Large intestine (tissue), 12 donors: ENCODE measurements around the gene RFC1. TPM values are rescaled to one million over a fixed set of nuclear protein-coding genes. Genes with fewer than 3 reads are reported as not detected.
A peak's percentile ranks its signal among the peaks of the same experiment; 100 is the strongest.
"Not testable (repeated sequence)": the region's sequence is repeated elsewhere in the genome, so short reads cannot be mapped to it uniquely, and the experiment has no call there.

Experiments used
- DNase-seq, 2 donors: peaks; one replicate each; pipeline versions ENCODE4 v3.0.0 to v3.0.0-alpha.2; 2013
- H3K27ac ChIP-seq: one replicate; pipeline ENCODE4 v1.5.1; 2013; ENCODE audit warnings: low read length
- H3K27me3 ChIP-seq: 2 replicates; pipeline ENCODE4 v1.6.1; 2013; ENCODE audit warnings: low read length; ENCODE audit not compliant: control insufficient read depth, insufficient read depth
- H3K36me3 ChIP-seq: 2 replicates; pipeline ENCODE4 v1.6.1; 2013; ENCODE audit warnings: low read length; ENCODE audit not compliant: control insufficient read depth, insufficient read depth
- H3K4me1 ChIP-seq: one replicate; pipeline ENCODE4 v1.6.1; 2013; ENCODE audit warnings: low read length; ENCODE audit not compliant: control insufficient read depth, insufficient read depth
- H3K4me3 ChIP-seq: one replicate; pipeline ENCODE4 v1.5.1; 2013; ENCODE audit warnings: low read length
- H3K9me3 ChIP-seq: one replicate; pipeline ENCODE4 v1.6.1; 2013; ENCODE audit warnings: mild to moderate bottlenecking, low read depth, low read length, moderate library complexity; ENCODE audit not compliant: control insufficient read depth
- WGBS: methylation state at CpG from one replicate; pipeline ENCODE4 v1.1.5; 2013; ENCODE audit warnings: low lambda C conversion rate; ENCODE audit not compliant: insufficient coverage; 5-methylcytosine and 5-hydroxymethylcytosine counted together
- long read RNA-seq, 11 donors: transcript quantifications; one replicate each; lab custom pipeline, GENCODE V29; 2026
- polyA plus RNA-seq: library from polyadenylated mRNA; unstranded; fragments of 120-200 nt; gene quantifications from one replicate; pipeline ENCODE4 v1.2.1, GENCODE V29; 2013

The RFC1 gene, protein sequence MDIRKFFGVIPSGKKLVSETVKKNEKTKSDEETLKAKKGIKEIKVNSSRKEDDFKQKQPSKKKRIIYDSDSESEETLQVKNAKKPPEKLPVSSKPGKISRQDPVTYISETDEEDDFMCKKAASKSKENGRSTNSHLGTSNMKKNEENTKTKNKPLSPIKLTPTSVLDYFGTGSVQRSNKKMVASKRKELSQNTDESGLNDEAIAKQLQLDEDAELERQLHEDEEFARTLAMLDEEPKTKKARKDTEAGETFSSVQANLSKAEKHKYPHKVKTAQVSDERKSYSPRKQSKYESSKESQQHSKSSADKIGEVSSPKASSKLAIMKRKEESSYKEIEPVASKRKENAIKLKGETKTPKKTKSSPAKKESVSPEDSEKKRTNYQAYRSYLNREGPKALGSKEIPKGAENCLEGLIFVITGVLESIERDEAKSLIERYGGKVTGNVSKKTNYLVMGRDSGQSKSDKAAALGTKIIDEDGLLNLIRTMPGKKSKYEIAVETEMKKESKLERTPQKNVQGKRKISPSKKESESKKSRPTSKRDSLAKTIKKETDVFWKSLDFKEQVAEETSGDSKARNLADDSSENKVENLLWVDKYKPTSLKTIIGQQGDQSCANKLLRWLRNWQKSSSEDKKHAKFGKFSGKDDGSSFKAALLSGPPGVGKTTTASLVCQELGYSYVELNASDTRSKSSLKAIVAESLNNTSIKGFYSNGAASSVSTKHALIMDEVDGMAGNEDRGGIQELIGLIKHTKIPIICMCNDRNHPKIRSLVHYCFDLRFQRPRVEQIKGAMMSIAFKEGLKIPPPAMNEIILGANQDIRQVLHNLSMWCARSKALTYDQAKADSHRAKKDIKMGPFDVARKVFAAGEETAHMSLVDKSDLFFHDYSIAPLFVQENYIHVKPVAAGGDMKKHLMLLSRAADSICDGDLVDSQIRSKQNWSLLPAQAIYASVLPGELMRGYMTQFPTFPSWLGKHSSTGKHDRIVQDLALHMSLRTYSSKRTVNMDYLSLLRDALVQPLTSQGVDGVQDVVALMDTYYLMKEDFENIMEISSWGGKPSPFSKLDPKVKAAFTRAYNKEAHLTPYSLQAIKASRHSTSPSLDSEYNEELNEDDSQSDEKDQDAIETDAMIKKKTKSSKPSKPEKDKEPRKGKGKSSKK
- polyA plus RNA-seq: 40.8 TPM
- long read RNA-seq, donor 1, full-length matches to known transcripts: 3 of 31 reads
- long read RNA-seq, donor 1, partial matches to known transcripts: 28 of 31 reads
- long read RNA-seq, donor 1, other reads (novel, unspliced or antisense): 0 of 31 reads
- long read RNA-seq, donor 2, full-length matches to known transcripts: 3 of 57 reads
- long read RNA-seq, donor 2, partial matches to known transcripts: 54 of 57 reads
- long read RNA-seq, donor 2, other reads (novel, unspliced or antisense): 0 of 57 reads
- long read RNA-seq, donor 3, full-length matches to known transcripts: 2 of 49 reads
- long read RNA-seq, donor 3, partial matches to known transcripts: 47 of 49 reads
- long read RNA-seq, donor 3, other reads (novel, unspliced or antisense): 0 of 49 reads
- long read RNA-seq, donor 4, partial matches to known transcripts: 5 of 5 reads
- long read RNA-seq, donor 4, other reads (novel, unspliced or antisense): 0 of 5 reads
- long read RNA-seq, donor 5, partial matches to known transcripts: 18 of 19 reads
- long read RNA-seq, donor 5, other reads (novel, unspliced or antisense): 0 of 19 reads
- long read RNA-seq, donor 6, full-length matches to known transcripts: 2 of 38 reads
- long read RNA-seq, donor 6, partial matches to known transcripts: 36 of 38 reads
- long read RNA-seq, donor 6, other reads (novel, unspliced or antisense): 0 of 38 reads
- long read RNA-seq, donor 7, partial matches to known transcripts: 12 of 12 reads
- long read RNA-seq, donor 7, other reads (novel, unspliced or antisense): 0 of 12 reads
- long read RNA-seq, donor 8, full-length matches to known transcripts: 4 of 51 reads
- long read RNA-seq, donor 8, partial matches to known transcripts: 47 of 51 reads
- long read RNA-seq, donor 8, other reads (novel, unspliced or antisense): 0 of 51 reads
- long read RNA-seq, donor 9, partial matches to known transcripts: 29 of 30 reads
- long read RNA-seq, donor 9, other reads (novel, unspliced or antisense): 0 of 30 reads
- long read RNA-seq, donor 10, full-length matches to known transcripts: 5 of 38 reads
- long read RNA-seq, donor 10, partial matches to known transcripts: 33 of 38 reads
- long read RNA-seq, donor 10, other reads (novel, unspliced or antisense): 0 of 38 reads
- long read RNA-seq, donor 11, full-length matches to known transcripts: 2 of 19 reads
- long read RNA-seq, donor 11, partial matches to known transcripts: 17 of 19 reads
- long read RNA-seq, donor 11, other reads (novel, unspliced or antisense): 0 of 19 reads

DNA sequence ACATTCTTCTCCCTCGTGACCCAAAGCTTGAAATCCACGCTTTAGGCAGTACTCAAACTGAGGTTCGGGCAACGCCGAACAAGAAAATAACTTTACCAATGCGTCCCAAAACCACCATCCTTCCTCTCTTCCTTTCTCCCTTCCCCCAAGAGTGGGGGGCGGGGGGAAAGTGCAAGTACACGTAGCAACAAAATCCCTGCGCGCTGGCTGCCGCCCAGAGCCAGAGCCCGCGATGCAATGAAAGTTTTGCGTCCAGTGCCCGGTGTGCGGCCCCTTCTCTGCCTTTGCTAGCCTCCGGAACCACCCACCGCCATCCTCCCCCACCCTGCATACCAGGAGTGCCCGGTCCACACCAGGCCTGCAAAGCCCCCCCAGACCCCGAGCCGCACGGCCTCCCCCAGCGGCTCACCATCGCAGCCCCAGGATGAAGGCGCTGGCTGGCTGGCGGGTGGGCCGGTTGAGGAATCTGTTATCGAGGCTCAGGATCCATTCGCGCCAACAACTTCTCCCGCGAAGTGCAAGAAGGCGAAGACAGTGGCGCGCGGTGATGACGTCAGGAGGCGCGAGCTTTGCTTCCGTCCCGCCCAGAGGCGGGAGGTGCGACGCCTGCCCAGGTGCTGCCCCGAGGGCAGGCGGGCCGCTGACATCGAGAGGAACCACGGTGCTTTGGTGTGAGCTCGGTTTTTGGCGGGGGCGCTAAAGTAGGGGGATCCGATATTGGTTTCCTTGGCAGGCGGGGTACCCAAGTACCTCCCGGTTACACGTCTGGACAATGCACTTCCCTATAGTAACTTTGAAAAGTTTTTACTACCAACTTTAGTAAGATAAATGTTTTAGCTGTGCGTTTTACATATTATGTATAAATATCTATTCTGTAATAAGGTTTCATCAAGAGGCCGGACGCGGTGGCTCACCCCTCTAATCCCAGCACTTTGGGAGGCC lies at the start of gene RFC1:
Gene RFC1, minus strand, starts transcription at position 533 of the 942 bp plus-strand sequence. Its CDS starts 121 bp downstream, at position 412.
- Histone ChIP-seq H3K36me3 (no peaks in the 10 kb centered on the region), H3K27me3 (no peaks in the 10 kb centered on the region), H3K27ac (peak within 1 kb of the TSS; percentile 86), H3K9me3 (peaks cover 3% of the 10 kb centered on the region), H3K4me3 (peak within 1 kb of the TSS; percentile 93), H3K4me1 (no peaks in the 10 kb centered on the region)
- peak; percentile 94 to 96 for DNase-seq
- no CpG with 5 or more reads among the region's 60 CpGs for WGBS

GRCh38 chr4:39415678-39416283 lies 49.6 kb upstream of the RFC1 start:
- WGBS: 100% methylated on average over 1 of the region's 2 CpGs
- Histone ChIP-seq H3K36me3 (no peaks in the 10 kb centered on the region), H3K4me1 (no peaks in the 10 kb centered on the region), H3K27ac (no peak overlapping the region), H3K9me3 (no peaks in the 10 kb centered on the region), H3K27me3 (no peaks in the 10 kb centered on the region), H3K4me3 (no peak overlapping the region)
- DNase-seq: no peak

- not testable (repeated sequence) for H3K9me3 ChIP-seq, H3K27me3 ChIP-seq, H3K27ac ChIP-seq, DNase-seq, H3K36me3 ChIP-seq, H3K4me1 ChIP-seq, H3K4me3 ChIP-seq
- WGBS: no CpG with 5 or more reads among the region's 8 CpGs
Observed at GRCh38 chr4:39411561-39411960, 45.4 kb upstream of the RFC1 start.

DNA sequence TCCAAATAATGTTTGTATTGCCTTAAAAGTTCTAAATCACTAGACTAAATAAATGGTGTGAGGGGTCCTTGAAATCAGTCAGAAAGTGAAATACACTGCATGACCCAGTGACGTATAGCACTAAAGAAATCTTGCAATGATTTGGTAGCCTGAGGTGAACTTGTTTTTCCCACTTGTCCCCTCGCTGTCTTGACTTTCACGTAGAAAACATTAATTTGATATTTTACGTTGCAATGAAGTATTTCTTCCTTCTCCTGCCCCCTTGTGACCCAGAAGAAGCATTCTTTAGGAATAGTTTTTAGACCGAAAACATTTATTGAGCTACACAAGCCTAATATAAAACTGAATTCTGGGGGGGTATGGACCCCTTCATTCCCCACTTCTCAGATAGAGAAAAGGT lies 44.3 kb upstream of the RFC1 start:
- no peak for DNase-seq
- no peak overlapping the region for H3K27ac ChIP-seq
- no peak overlapping the region for H3K4me3 ChIP-seq
- H3K36me3 ChIP-seq: no peaks in the 10 kb centered on the region
- WGBS: 71% methylated on average over 1 of the region's 5 CpGs
- H3K9me3 ChIP-seq: no peaks in the 10 kb centered on the region
- no peaks in the 10 kb centered on the region for H3K4me1 ChIP-seq
- H3K27me3 ChIP-seq: no peaks in the 10 kb centered on the region

- H3K4me3 ChIP-seq: no peak overlapping the region
- H3K4me1 ChIP-seq: no peaks in the 10 kb centered on the region
- no CpG with 5 or more reads among the region's 1 CpG for WGBS
- H3K36me3 ChIP-seq: no peaks in the 10 kb centered on the region
- no peaks in the 10 kb centered on the region for H3K27me3 ChIP-seq
- H3K9me3 ChIP-seq: no peaks in the 10 kb centered on the region
- no peak for DNase-seq
- H3K27ac ChIP-seq: no peak overlapping the region
Observed at GRCh38 chr4:39407584-39407885, 41.4 kb upstream of the RFC1 start.

DNA sequence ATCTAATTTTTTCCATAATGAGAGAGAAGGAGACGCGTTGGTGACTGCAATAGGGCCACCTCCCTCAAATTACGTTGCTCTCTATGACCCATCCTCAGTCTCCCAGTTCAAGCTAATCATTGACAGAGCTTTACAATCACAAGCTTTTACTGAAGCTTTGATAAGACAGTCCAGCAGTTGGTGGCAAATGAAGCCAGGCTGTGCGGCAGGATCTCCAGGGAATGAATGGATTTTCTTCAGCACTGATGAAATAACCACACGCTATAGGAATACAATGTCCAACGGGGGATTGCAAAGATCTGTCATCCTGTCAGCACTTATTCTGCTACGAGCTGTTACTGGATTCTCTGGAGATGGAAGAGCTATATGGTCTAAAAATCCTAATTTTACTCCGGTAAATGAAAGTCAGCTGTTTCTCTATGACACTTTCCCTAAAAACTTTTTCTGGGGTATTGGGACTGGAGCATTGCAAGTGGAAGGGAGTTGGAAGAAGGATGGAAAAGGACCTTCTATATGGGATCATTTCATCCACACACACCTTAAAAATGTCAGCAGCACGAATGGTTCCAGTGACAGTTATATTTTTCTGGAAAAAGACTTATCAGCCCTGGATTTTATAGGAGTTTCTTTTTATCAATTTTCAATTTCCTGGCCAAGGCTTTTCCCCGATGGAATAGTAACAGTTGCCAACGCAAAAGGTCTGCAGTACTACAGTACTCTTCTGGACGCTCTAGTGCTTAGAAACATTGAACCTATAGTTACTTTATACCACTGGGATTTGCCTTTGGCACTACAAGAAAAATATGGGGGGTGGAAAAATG lies 40.8 kb upstream of the RFC1 start, which contains the start of gene KLB:
Gene KLB, plus strand, starts transcription at position 168 of the 821 bp plus-strand sequence. Its CDS starts 20 bp downstream, at position 188.
- Histone ChIP-seq H3K27me3 (no peaks in the 10 kb centered on the region), H3K4me1 (no peaks in the 10 kb centered on the region), H3K4me3 (no peak within 1 kb of the TSS), H3K27ac (no peak within 1 kb of the TSS), H3K36me3 (no peaks in the 10 kb centered on the region), H3K9me3 (no peaks in the 10 kb centered on the region)
- DNase-seq: peak; percentile 71 to 90
- WGBS: 10% methylated on average over 4 of the region's 12 CpGs

GRCh38 chr4:39401640-39402039 lies 35.5 kb upstream of the RFC1 start:
- not testable (repeated sequence) for DNase-seq, H3K27me3 ChIP-seq, H3K36me3 ChIP-seq, H3K4me1 ChIP-seq, H3K9me3 ChIP-seq, H3K4me3 ChIP-seq, H3K27ac ChIP-seq
- WGBS: no CpG with 5 or more reads among the region's 6 CpGs
